ENCODE measurements around the gene GAREM1. TPM values are rescaled to one million over a fixed set of nuclear protein-coding genes. Genes with fewer than 3 reads are reported as not detected.

GAREM1 gene
- total RNA-seq, 1 experiment from 2014 or later: 1.8 TPM

GRCh38 chr18:32275221-32275620 is 195.5 kb downstream of the GAREM1 start:
- H3K27ac ChIP-seq (ENCODE audit: low read length): no peak overlapping the region
- H3K4me3 ChIP-seq (ENCODE audit: low read length): no peak overlapping the region
- no peaks in the 10 kb centered on the region for H3K36me3 ChIP-seq (ENCODE audit: low read depth, low read length)
- ChIA-PET CTCF (interaction anchor here (0.6 kb wide), 1 partner anchor 108 kb away, joined by 3 read pairs; no protein-coding TSS in a partner anchor), POLR2A (ENCODE audit: unreplicated experiment) (no interaction called here)
- H3K9me2 ChIP-seq (replicated peaks; ENCODE audit: low read length): no peaks in the 10 kb centered on the region
- H3K9me3 ChIP-seq (ENCODE audit: low read length): no peaks in the 10 kb centered on the region
- no peak overlapping the region for H3K9ac ChIP-seq (ENCODE audit: low read length)
- no peak for ATAC-seq
- H3F3A ChIP-seq (ENCODE audit: low read length, unreplicated experiment): no peaks in the 10 kb centered on the region
- intact Hi-C loops (cut with micrococcal nuclease): no loop called here
- H3K27me3 ChIP-seq (ENCODE audit: low read length): no peaks in the 10 kb centered on the region
- 0 out of 2 replicates have a peak, but pooled peaks cover 1% of the 10 kb centered on the region for H3K4me1 ChIP-seq (ENCODE audit: insufficient read depth, low read length)
- no peaks in the 10 kb centered on the region for H3K79me2 ChIP-seq (ENCODE audit: low read length)
- TF ChIP-seq EZH2 (IDR thresholded peaks at IDR 0.05; ENCODE audit: low read length, unreplicated experiment) (no peak), CTCF (conservative IDR thresholded peaks at IDR 0.05; ENCODE audit: low read depth, low read length) (no peak), EZH2phosphoT487 (IDR thresholded peaks at IDR 0.05; ENCODE audit: borderline replicate concordance, low read length) (no peak)
- no peak overlapping the region for H2AFZ ChIP-seq (ENCODE audit: low read length)
- BruUV-seq (replicated peaks): no TSS peak
- DNase-seq: no peak
- H4K20me1 ChIP-seq (ENCODE audit: low read length): no peaks in the 10 kb centered on the region
- no peak overlapping the region for H3K4me2 ChIP-seq (ENCODE audit: low read length)

GRCh38 chr18:32274307-32274706 is 196.4 kb downstream of the GAREM1 start:
- no peak overlapping the region for H3K4me3 ChIP-seq (ENCODE audit: low read length)
- intact Hi-C loops (cut with micrococcal nuclease): no loop called here

More at GRCh38 chr18:32274307-32274706, 196.4 kb downstream of the GAREM1 start:
- no peaks in the 10 kb centered on the region for H3F3A ChIP-seq (ENCODE audit: low read length, unreplicated experiment)
- no peaks in the 10 kb centered on the region for H3K27me3 ChIP-seq (ENCODE audit: low read length)
- H3K4me2 ChIP-seq (ENCODE audit: low read length): no peak overlapping the region
- BruUV-seq (replicated peaks): no TSS peak
- no peaks in the 10 kb centered on the region for H3K79me2 ChIP-seq (ENCODE audit: low read length)
- no peaks in the 10 kb centered on the region for H3K9me2 ChIP-seq (replicated peaks; ENCODE audit: low read length)
- POLR2A ChIA-PET (ENCODE audit: unreplicated experiment): no interaction called here
- H3K9me3 ChIP-seq (ENCODE audit: low read length): no peaks in the 10 kb centered on the region
- TF ChIP-seq EZH2 (IDR thresholded peaks at IDR 0.05; ENCODE audit: low read length, unreplicated experiment) (no peak), CTCF (conservative IDR thresholded peaks at IDR 0.05; ENCODE audit: low read depth, low read length) (no peak), EZH2phosphoT487 (IDR thresholded peaks at IDR 0.05; ENCODE audit: borderline replicate concordance, low read length) (no peak)
- DNase-seq (no peak), ATAC-seq (no peak)
- no peaks in the 10 kb centered on the region for H4K20me1 ChIP-seq (ENCODE audit: low read length)
- no peaks in the 10 kb centered on the region for H3K36me3 ChIP-seq (ENCODE audit: low read depth, low read length)
- H3K27ac ChIP-seq (ENCODE audit: low read length): no peak overlapping the region
- H3K9ac ChIP-seq (ENCODE audit: low read length): no peak overlapping the region
- H2AFZ ChIP-seq (ENCODE audit: low read length): no peak overlapping the region
- no peaks in the 10 kb centered on the region for H3K4me1 ChIP-seq (ENCODE audit: insufficient read depth, low read length)
- CTCF ChIA-PET: no interaction called here
